HG02870 (cell line): ENCODE results near the gene POLR3A.
"Not testable (repeated sequence)": the region's sequence is repeated elsewhere in the genome, so short reads cannot be mapped to it uniquely, and the experiment has no call there.

Experiments used
- ATAC-seq: cut with Tn5 transposase; IDR thresholded peaks from one replicate; pipeline ENCODE4 v1.9.1; 2021; ENCODE audit warnings: mild to moderate bottlenecking, moderate library complexity; ENCODE audit not compliant: unreplicated experiment

The POLR3A gene

GRCh38 chr10:78025685-78026364 lies 3.5 kb downstream of the POLR3A start:
- ATAC-seq: no peak

DNA sequence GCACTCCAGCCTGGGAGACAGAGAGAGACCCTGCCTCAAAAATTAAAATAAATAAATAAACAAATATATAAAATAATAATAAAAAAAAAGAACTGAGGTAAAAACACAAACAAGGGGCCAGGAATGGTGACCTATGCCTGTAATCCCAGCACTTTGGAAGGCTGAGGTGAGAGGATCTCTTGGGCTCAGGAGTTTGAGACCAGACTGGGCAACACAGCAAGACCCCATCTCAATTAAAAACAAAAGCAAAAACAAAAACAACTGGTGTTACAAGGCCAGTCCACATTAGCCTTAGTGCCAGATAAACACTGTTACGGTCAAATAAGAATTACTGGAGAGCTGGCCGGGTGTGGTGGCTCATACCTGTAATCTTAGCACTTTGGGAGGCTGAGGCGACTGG lies 5.6 kb downstream of the POLR3A start:
- ATAC-seq: no peak

GRCh38 chr10:78021201-78021600 lies 8.1 kb downstream of the POLR3A start:
- no peak for ATAC-seq

- ATAC-seq: no peak
Measured at GRCh38 chr10:78019264-78019663, 10.1 kb downstream of the POLR3A start.

- no peak for ATAC-seq
Measured at GRCh38 chr10:78017856-78018255, 11.5 kb downstream of the POLR3A start.

- ATAC-seq: no peak
Measured at GRCh38 chr10:78015546-78015945, 13.8 kb downstream of the POLR3A start.

DNA sequence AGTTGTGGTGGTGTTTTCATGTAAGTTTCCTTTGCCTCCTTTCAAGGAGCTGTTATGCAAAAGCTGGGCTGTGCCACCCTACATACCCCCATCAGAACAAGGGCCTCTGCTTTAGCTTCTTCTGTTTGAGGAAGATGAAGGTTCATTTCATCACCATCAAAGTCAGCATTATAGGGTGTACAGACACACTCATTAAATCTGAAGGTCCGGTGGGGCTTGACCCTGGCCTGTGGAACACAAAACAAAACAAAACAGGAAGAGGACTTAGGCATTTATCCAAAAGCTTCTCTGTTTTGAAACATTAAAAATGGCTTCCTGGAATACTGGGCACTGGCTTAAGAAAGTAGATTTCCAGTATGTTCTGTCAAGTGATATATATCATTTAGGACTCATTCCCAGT lies 15.8 kb downstream of the POLR3A start:
- ATAC-seq: no peak

- no peak for ATAC-seq
Measured at GRCh38 chr10:78011065-78011464, 18.2 kb downstream of the POLR3A start.

- ATAC-seq: no peak
Measured at GRCh38 chr10:78010278-78010677, 19.0 kb downstream of the POLR3A start.

- no peak for ATAC-seq
Measured at GRCh38 chr10:78009662-78010061, 19.7 kb downstream of the POLR3A start.

DNA sequence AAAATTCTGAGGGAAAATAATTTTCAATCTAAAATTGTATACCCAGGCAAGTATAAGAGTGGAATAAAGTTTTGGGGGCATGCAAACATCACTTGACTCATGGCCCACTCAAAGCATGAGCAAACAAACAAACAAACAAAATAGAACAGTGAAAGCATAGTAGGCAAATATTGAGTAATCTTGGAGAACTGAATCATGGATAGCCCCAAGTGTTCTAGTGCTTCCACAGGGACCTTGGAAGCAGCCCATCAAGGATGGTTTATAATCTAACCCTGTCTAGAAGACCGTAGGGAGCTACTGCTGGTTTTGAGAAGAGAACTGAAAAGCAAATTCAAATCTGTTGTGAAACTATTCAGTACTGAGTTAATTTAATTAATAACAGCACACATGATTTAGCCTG lies 22.1 kb downstream of the POLR3A start:
- no peak for ATAC-seq

- ATAC-seq: no peak
Measured at GRCh38 chr10:78004215-78005026, 24.9 kb downstream of the POLR3A start.

DNA sequence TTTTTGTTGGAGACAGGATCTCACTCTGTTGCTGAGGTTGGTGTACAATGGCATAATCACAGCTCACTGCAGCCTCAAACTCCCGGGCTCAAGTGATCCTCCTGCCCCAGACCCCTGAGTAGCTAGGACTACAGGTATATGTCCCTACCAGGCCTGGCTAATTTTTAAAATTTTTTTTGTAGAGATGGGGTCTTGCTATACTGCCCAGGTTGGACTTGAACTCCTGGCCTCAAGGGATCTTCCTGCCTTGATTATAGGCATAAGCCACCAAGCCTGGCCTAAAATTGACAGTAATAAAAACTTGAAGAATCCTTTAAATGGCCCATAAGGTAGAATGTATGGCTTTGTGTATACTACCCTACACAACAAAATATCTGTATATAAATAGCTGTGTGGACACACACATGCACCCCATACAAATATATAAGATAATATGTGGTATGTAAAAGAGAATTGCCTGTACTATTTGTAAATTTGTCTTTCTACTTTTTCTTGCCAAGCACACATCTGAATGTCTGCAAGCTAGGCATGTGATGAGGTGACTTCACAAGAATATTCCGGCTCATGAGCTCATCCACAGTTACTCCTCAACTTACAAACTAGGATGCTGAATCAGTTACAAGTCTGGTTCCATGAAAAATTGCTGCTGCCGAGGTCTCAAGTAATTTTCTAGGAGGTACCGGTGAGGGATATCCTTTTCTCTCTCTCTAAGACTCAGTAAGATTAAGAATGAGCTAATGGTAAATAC lies 26.6 kb downstream of the POLR3A start:
- ATAC-seq: no peak

- no peak for ATAC-seq
Measured at GRCh38 chr10:78000956-78001472, 28.3 kb downstream of the POLR3A start.

- no peak for ATAC-seq
Measured at GRCh38 chr10:78000206-78000605, 29.1 kb downstream of the POLR3A start.

- not testable (repeated sequence) for ATAC-seq
Measured at GRCh38 chr10:77998780-77999179, 30.5 kb downstream of the POLR3A start.

DNA sequence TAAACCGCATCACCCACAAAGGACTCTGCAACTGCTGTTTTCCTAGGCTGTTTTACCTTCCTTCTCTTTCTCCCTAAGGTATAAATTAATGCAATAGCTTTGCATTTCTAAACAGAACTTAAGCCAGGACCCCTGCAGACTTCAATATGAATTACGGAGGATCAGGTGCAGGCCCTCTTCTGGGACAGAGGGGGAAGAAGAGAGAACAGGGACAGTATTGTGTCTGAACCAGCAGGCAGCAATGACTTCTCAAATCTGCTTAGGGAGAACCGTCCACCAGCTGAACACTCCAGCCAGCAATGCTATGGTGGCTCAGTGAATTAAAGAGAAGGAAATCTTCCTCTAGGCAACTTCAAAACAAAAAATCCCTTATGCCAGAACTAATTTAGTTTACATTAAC lies 35.7 kb downstream of the POLR3A start:
- no peak for ATAC-seq

- ATAC-seq: no peak
Measured at GRCh38 chr10:77989081-77989724, 40.1 kb downstream of the POLR3A start.

- ATAC-seq: no peak
Measured at GRCh38 chr10:77987671-77988255, 41.6 kb downstream of the POLR3A start.

- ATAC-seq: no peak
Measured at GRCh38 chr10:77984986-77985385, 44.3 kb downstream of the POLR3A start.
